ENCODE data around the gene CDC42BPB.

CDC42BPB gene

GRCh38 chr14:103021684-103022001 is 35.7 kb downstream of the CDC42BPB start:
- no peak overlapping the region for H2AFZ ChIP-seq (ENCODE audit: low read depth, low read length)
- no peak overlapping the region for H3K27ac ChIP-seq (ENCODE audit: low read length)
- H3K4me3 ChIP-seq (ENCODE audit: low read depth in 1 of 2, low read length in 2 of 2), result no peak overlapping the region
- H3K4me1 ChIP-seq (ENCODE audit: insufficient read depth, low read length), result no peaks in the 10 kb centered on the region
- H3K27me3 ChIP-seq (ENCODE audit: insufficient read depth, low read length, poor library complexity), result peaks cover 15% of the 10 kb centered on the region
- H3K4me2 ChIP-seq (ENCODE audit: insufficient read depth, low read length), result no peak overlapping the region
- H3K9me3 ChIP-seq (ENCODE audit: insufficient read depth, low read length, severe bottlenecking), result no peaks in the 10 kb centered on the region
- no peaks in the 10 kb centered on the region for H3K36me3 ChIP-seq (ENCODE audit: insufficient read depth, low read length)
- H4K20me1 ChIP-seq (ENCODE audit: insufficient read depth, low read length), result no peaks in the 10 kb centered on the region
- TF ChIP-seq CTCF (IDR thresholded peaks at IDR 0.05; ENCODE audit: borderline replicate concordance, extremely low read depth, low read length, poor library complexity, severe bottlenecking), result no peak
- no peaks in the 10 kb centered on the region for H3K79me2 ChIP-seq (ENCODE audit: insufficient read depth, low read length)
- H3K9ac ChIP-seq (ENCODE audit: low read depth, low read length), result no peak overlapping the region
- DNase-seq (no peak), ATAC-seq (ENCODE audit: insufficient read depth, low read depth) (no peak)

GRCh38 chr14:103020271-103021170 is 36.8 kb downstream of the CDC42BPB start:
- Histone ChIP-seq H3K4me2 (ENCODE audit: insufficient read depth, low read length) (no peak overlapping the region), H3K9me3 (ENCODE audit: insufficient read depth, low read length, severe bottlenecking) (no peaks in the 10 kb centered on the region), H2AFZ (ENCODE audit: low read depth, low read length) (no peak overlapping the region), H3K79me2 (ENCODE audit: insufficient read depth, low read length) (no peaks in the 10 kb centered on the region), H3K27ac (ENCODE audit: low read length) (no peak overlapping the region), H3K27me3 (ENCODE audit: insufficient read depth, low read length, poor library complexity) (peaks cover 15% of the 10 kb centered on the region), H3K9ac (ENCODE audit: low read depth, low read length) (no peak overlapping the region), H3K4me3 (ENCODE audit: low read depth in 1 of 2, low read length in 2 of 2) (no peak overlapping the region), H4K20me1 (ENCODE audit: insufficient read depth, low read length) (no peaks in the 10 kb centered on the region), H3K4me1 (ENCODE audit: insufficient read depth, low read length) (no peaks in the 10 kb centered on the region), H3K36me3 (ENCODE audit: insufficient read depth, low read length) (no peaks in the 10 kb centered on the region)
- TF ChIP-seq EZH2 (IDR thresholded peaks at IDR 0.05; ENCODE audit: borderline replicate concordance, low read depth, low read length, severe bottlenecking) (no peak), CTCF (IDR thresholded peaks at IDR 0.05; ENCODE audit: borderline replicate concordance, extremely low read depth, low read length, poor library complexity, severe bottlenecking) (no peak)
- DNase-seq, result no peak
- ATAC-seq (ENCODE audit: insufficient read depth, low read depth), result no peak

GRCh38 chr14:103019826-103020225 is 37.5 kb downstream of the CDC42BPB start:
- Histone ChIP-seq H4K20me1 (ENCODE audit: insufficient read depth, low read length) (no peaks in the 10 kb centered on the region), H3K79me2 (ENCODE audit: insufficient read depth, low read length) (no peaks in the 10 kb centered on the region), H3K36me3 (ENCODE audit: insufficient read depth, low read length) (no peaks in the 10 kb centered on the region), H3K9ac (ENCODE audit: low read depth, low read length) (no peak overlapping the region), H3K4me2 (ENCODE audit: insufficient read depth, low read length) (no peak overlapping the region), H3K27me3 (ENCODE audit: insufficient read depth, low read length, poor library complexity) (peaks cover 15% of the 10 kb centered on the region), H3K4me1 (ENCODE audit: insufficient read depth, low read length) (no peaks in the 10 kb centered on the region), H3K4me3 (ENCODE audit: low read depth in 1 of 2, low read length in 2 of 2) (no peak overlapping the region), H2AFZ (ENCODE audit: low read depth, low read length) (no peak overlapping the region), H3K27ac (ENCODE audit: low read length) (no peak overlapping the region), H3K9me3 (ENCODE audit: insufficient read depth, low read length, severe bottlenecking) (no peaks in the 10 kb centered on the region)
- TF ChIP-seq CTCF (IDR thresholded peaks at IDR 0.05; ENCODE audit: borderline replicate concordance, extremely low read depth, low read length, poor library complexity, severe bottlenecking) (no peak), EZH2 (IDR thresholded peaks at IDR 0.05; ENCODE audit: borderline replicate concordance, low read depth, low read length, severe bottlenecking) (no peak)
- no peak for ATAC-seq (ENCODE audit: insufficient read depth, low read depth)
- DNase-seq, result no peak

Data from DND-41 (cell line).